Lower leg skin (tissue), 4 donors: ENCODE results near the gene RIPK4. TPM values are rescaled to one million over a fixed set of nuclear protein-coding genes. Genes with fewer than 3 reads are reported as not detected.
"Not testable (repeated sequence)": the region's sequence is repeated elsewhere in the genome, so short reads cannot be mapped to it uniquely, and the experiment has no call there.

Experiments
- DNase-seq, 2 donors: peaks; one replicate each; pipeline ENCODE4 v3.0.0-alpha.2; 2019; ENCODE audit warnings: low spot score in 2 of 2
- H3K4me3 ChIP-seq: fragments of 200-600 bp; sonication (generic); 2 replicates; pipeline ENCODE4 v1.5.1; 2017; ENCODE audit warnings: mild to moderate bottlenecking, low read depth; ENCODE audit not compliant: poor library complexity, severe bottlenecking
- POLR2A ChIP-seq, 2 donors: fragments of 450-650 bp; IDR thresholded peaks; one replicate each; pipeline ENCODE4 v1.6.1; 2016 to 2017; ENCODE audit warnings: antibody characterized with exemption in 2 of 2, mild to moderate bottlenecking in 1 of 2, moderate library complexity in 1 of 2
- WGBS, 2 donors: methylation state at CpG; one replicate each; pipeline ENCODE4 v1.1.5; 2018; 5-methylcytosine and 5-hydroxymethylcytosine counted together
- intact Hi-C: fragments of 100-400 bp; cut with DNase I; formaldehyde crosslinking; loops from one replicate; pipeline ENCODE4 v1.15.0; 2023; ENCODE audit warnings: low total_unique reads
- total RNA-seq, 4 donors: library from RNA; depleted of rRNA; stranded (reverse); fragments of >200 nt; gene quantifications; one replicate each; pipeline ENCODE4 v1.1.0, GENCODE V29; 2016
- TF ChIP-seq, protein P1 (sequence below), 3 donors: fragments of 450-650 bp; IDR thresholded peaks; one replicate each; pipeline ENCODE4 v1.5.1; 2016; ENCODE audit warnings: antibody characterized with exemption in 3 of 3, mild to moderate bottlenecking in 3 of 3, moderate library complexity in 2 of 3

The RIPK4 gene
- total RNA-seq, 4 donors from 2014 or later = 61.0 to 88.1 (median 68.2) TPM

DNA sequence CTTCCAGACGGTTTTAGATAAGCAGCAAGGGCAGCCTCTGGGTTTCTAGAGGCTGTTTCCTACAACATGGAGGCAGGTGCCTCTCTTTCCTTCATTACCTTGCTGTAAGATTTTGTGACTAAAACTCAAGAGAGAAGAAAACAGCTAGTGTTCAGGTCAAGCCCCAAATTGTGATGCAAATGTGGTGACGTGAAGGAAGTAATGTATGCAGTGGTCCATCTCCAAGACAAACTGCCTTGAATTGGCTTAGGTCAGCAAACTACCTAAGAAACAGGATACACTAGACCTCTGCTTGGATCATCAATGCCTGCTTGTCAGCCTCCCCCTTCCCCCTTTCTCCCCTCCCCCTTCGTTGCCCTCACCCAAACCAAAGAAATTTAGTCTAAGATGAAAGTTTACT lies 28.9 kb upstream of the RIPK4 start:
- intact Hi-C loops = no loop called here
- TF ChIP-seq, protein P1, sequence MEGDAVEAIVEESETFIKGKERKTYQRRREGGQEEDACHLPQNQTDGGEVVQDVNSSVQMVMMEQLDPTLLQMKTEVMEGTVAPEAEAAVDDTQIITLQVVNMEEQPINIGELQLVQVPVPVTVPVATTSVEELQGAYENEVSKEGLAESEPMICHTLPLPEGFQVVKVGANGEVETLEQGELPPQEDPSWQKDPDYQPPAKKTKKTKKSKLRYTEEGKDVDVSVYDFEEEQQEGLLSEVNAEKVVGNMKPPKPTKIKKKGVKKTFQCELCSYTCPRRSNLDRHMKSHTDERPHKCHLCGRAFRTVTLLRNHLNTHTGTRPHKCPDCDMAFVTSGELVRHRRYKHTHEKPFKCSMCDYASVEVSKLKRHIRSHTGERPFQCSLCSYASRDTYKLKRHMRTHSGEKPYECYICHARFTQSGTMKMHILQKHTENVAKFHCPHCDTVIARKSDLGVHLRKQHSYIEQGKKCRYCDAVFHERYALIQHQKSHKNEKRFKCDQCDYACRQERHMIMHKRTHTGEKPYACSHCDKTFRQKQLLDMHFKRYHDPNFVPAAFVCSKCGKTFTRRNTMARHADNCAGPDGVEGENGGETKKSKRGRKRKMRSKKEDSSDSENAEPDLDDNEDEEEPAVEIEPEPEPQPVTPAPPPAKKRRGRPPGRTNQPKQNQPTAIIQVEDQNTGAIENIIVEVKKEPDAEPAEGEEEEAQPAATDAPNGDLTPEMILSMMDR (IDR thresholded peaks at IDR 0.05) = no peak
- no peak for TF ChIP-seq POLR2A (IDR thresholded peaks at IDR 0.05)
- no peak for DNase-seq
- WGBS, 2 donors = 71 to 79% methylated on average over 3 of the region's 3 CpGs
- no peak overlapping the region for H3K4me3 ChIP-seq

DNA sequence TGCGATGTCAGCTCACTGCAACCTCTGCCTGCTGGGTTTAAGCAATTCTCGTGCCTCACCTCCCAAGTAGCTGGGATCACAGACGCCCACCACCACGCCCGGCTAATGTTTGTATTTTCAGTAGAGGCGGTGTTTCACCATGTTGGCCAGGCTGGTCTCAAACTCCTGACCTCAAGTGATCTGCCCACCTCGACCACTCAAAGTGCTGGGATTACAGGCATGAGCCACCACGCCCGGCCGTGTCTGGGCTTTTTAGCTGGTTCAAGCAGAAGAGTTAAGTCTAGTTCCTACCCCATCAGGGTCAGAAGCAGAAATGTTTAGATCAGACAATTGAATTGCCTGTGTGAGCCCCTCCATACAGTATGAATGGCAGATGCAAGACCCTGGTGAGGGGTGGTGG lies 27.7 kb upstream of the RIPK4 start:
- peak in 1 of 2 donors; percentile 62 for DNase-seq
- 90 to 92% methylated on average over 10 of the region's 10 CpGs for WGBS, 2 donors
- no peak overlapping the region for H3K4me3 ChIP-seq
- intact Hi-C loops = no loop called here
- TF ChIP-seq, protein P1 (IDR thresholded peaks at IDR 0.05) = no peak
- no peak for TF ChIP-seq POLR2A (IDR thresholded peaks at IDR 0.05)

DNA sequence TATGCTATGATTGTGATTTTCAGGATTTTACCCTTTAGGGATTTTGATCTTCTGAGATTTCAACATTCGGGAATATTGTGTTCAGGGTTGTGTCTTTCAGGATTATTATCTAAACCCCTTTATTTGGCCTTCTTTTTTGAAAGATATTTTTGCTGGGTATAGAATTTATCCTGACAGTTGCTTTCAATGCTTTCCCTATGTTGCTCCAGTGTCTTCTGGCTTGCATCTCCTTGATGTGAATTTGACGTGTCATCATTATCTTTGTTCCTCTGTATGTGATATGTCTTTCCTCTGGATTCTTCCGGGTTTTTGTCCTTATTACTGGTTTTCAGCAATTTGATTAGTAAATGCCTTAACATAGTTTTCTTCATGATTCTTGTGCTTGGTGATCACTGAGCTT lies 25.9 kb upstream of the RIPK4 start:
- no peak for DNase-seq
- intact Hi-C loops = no loop called here
- 95 to 96% methylated on average over 3 of the region's 3 CpGs for WGBS, 2 donors
- TF ChIP-seq, protein P1 (IDR thresholded peaks at IDR 0.05) = no peak
- no peak for TF ChIP-seq POLR2A (IDR thresholded peaks at IDR 0.05)
- no peak overlapping the region for H3K4me3 ChIP-seq

DNA sequence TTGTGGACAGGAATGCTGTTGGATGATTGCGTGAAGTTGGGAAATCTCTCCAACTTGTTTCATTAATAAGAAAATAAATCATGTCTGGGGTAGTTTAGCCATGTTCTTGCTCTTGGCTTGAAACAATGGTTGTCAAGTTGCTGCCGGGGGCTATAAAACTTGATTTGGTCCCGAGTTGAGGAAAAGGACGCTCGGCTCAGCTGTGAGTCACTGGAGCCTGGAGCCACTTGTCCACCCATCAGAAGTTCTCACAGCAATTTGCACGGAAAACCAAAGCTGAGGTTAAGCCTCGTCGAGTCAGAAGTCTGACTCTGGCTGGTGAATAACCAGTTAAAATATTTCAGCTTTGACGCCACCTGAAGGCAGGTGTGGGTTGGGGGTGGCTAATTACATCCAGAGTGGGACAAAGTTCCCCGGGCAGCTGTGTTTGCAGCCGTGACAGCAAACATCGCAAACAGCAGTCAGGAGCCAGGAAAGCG lies 19.7 kb upstream of the RIPK4 start:
- TF ChIP-seq, protein P1 (IDR thresholded peaks at IDR 0.05) = no peak
- no peak for TF ChIP-seq POLR2A (IDR thresholded peaks at IDR 0.05)
- H3K4me3 ChIP-seq = no peak overlapping the region
- 18 to 34% methylated on average over 13 of the region's 13 CpGs for WGBS, 2 donors
- DNase-seq = peak in 1 of 2 donors; percentile 64
- intact Hi-C loops = no loop called here

DNA sequence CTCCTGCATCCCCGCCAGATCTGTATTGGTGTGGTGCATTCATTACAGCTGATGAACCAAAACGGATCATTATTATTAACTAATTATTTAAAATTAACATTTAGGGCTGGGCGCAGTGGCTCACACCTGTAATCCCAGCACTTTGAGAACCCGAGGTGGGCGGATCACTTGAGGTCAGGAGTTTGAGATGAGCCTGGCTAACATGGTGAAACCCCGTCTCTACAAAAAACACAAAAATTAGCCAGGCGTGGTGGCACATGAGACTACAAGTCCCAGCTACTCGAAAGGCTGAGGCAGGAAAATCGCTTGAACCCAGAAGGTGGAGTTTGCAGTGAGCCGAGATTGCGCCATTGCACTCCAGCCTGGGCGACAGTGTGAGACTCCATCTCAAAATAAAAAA lies 18.4 kb upstream of the RIPK4 start:
- WGBS, 2 donors = 77 to 80% methylated on average over 12 of the region's 12 CpGs
- intact Hi-C loops, H3K4me3 ChIP-seq: not testable (repeated sequence)
- DNase-seq = peak in 1 of 2 donors; percentile 61

DNA sequence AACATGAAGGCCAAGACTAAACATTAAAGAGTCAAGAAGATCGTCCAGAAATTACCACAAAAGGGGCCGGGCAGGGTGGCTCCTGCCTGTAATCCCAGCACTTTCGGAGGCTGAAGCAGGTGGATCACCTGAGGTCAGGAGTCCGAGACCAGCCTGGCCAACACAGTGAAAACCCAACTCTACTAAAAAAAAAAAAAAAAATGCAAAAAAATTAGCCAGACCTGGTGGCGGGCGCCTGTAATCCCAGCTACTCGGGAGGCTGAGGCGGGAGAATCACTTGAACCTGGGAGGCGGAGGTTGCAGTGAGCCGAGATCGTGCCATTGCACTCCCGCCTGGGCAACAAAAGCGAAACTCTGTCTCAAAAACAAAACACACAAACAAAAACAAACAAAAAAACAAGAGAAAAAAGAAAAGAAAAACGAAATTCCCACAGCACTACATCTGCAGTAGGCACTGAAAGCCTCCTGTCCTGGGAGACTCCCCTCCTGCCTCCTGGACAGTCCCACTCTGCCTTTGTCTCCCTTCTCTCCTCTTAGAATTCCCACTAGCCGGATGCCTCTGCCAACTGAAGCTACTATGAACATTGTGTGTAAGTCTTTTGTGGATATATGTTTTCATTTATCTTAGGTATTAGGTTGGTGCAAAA lies 17.7 kb upstream of the RIPK4 start:
- intact Hi-C loops = no loop called here
- TF ChIP-seq, protein P1 (IDR thresholded peaks at IDR 0.05) = no peak
- TF ChIP-seq POLR2A (IDR thresholded peaks at IDR 0.05) = no peak
- whole genome bisulfite sequencing, 2 donors = 94% methylated on average over 15 of the region's 15 CpGs
- no peak for DNase-seq
- no peak overlapping the region for H3K4me3 ChIP-seq
